ENCODE results near the gene ZNF283.

ZNF283 gene

GRCh38 chr19:43780706-43781525, 46.2 kb upstream of the ZNF283 start, which contains the start of gene KCNN4:
TSS of gene KCNN4 (minus strand) at chr19:43780973. CDS start at chr19:43780861, 112 bp downstream.
- no peak within 1 kb of the TSS for H3K9ac ChIP-seq
- no peak within 1 kb of the TSS for H2AFZ ChIP-seq
- H3K79me2 ChIP-seq: no peaks in the 10 kb centered on the region
- H3K4me1 ChIP-seq: no peaks in the 10 kb centered on the region
- H3K4me3 ChIP-seq (ENCODE audit: low read depth, low read length): no peak within 1 kb of the TSS
- no peaks in the 10 kb centered on the region for H3K36me3 ChIP-seq (ENCODE audit: control insufficient read depth, insufficient read depth, low read length)
- no peak for TF ChIP-seq CTCF (IDR thresholded peaks at IDR 0.05)
- no peaks in the 10 kb centered on the region for H3K27me3 ChIP-seq (ENCODE audit: control insufficient read depth, insufficient read depth, low read length)
- H3K4me2 ChIP-seq (ENCODE audit: low read length): no peak within 1 kb of the TSS
- H3K27ac ChIP-seq: no peak within 1 kb of the TSS
- no peaks in the 10 kb centered on the region for H3K9me3 ChIP-seq (ENCODE audit: control insufficient read depth, low read length)

DNA sequence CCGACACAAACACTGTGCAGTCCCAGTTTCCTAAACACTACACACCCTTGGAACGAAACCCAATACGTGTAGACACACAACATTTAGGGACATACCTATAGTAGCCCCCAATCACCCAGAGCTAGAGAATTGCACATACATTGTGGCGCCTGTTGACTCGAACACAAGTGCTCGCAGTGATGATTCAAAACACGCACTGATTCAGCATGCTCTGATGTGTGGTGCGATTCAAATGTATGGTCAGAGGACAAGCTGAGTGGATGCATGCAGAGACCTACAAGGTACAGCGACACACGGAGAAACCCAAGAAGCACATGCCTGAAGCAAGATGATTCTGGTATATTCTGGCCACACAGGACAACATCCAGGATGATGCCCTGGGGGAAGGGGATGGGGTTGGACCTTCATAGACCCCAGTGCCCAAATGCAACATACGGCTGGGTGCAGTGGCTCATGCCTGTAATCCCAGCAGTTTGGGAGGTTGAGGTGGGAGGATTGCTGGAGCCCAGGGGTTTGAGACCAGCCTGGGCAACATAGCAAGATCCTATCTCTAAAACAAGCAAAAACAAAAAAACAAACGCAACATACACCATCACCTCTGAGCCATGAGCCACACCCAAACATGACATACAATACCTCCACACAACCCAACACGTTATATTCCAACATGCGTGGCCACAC, 45.4 kb upstream of the ZNF283 start:
- Histone ChIP-seq H3K4me1 (no peaks in the 10 kb centered on the region), H3K36me3 (ENCODE audit: control insufficient read depth, insufficient read depth, low read length) (no peaks in the 10 kb centered on the region), H3K27ac (no peak overlapping the region), H3K79me2 (no peaks in the 10 kb centered on the region), H3K9me3 (ENCODE audit: control insufficient read depth, low read length) (no peaks in the 10 kb centered on the region), H3K4me2 (ENCODE audit: low read length) (no peak overlapping the region), H3K9ac (no peak overlapping the region), H3K27me3 (ENCODE audit: control insufficient read depth, insufficient read depth, low read length) (no peaks in the 10 kb centered on the region), H3K4me3 (ENCODE audit: low read depth, low read length) (no peak overlapping the region), H2AFZ (no peak overlapping the region)
- no peak for TF ChIP-seq CTCF (IDR thresholded peaks at IDR 0.05)

DNA sequence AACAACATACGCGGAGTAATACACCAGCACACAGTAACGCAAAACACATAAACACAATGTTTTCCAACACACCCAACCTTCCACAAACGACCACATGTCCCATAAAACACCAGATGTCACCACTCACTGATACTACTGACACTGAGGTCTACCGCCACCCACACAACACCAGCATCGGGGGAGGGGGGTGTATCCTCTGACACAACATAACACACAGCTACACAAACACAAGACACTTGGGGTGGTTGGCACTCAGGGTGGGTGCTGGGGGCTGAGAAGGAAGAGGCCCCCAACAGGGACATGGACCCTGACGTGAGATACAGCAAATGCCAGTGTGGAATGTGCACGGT, 44.8 kb upstream of the ZNF283 start:
- Histone ChIP-seq H3K79me2 (no peaks in the 10 kb centered on the region), H3K4me2 (ENCODE audit: low read length) (no peak overlapping the region), H3K9me3 (ENCODE audit: control insufficient read depth, low read length) (no peaks in the 10 kb centered on the region), H3K27ac (no peak overlapping the region), H3K4me3 (ENCODE audit: low read depth, low read length) (no peak overlapping the region), H3K36me3 (ENCODE audit: control insufficient read depth, insufficient read depth, low read length) (no peaks in the 10 kb centered on the region), H3K27me3 (ENCODE audit: control insufficient read depth, insufficient read depth, low read length) (no peaks in the 10 kb centered on the region), H3K9ac (no peak overlapping the region), H2AFZ (no peak overlapping the region), H3K4me1 (no peaks in the 10 kb centered on the region)
- no peak for TF ChIP-seq CTCF (IDR thresholded peaks at IDR 0.05)

GRCh38 chr19:43782689-43783231, 44.4 kb upstream of the ZNF283 start:
- Histone ChIP-seq H3K4me3 (ENCODE audit: low read depth, low read length) (no peak overlapping the region), H3K27me3 (ENCODE audit: control insufficient read depth, insufficient read depth, low read length) (no peaks in the 10 kb centered on the region), H3K4me1 (no peaks in the 10 kb centered on the region), H3K9ac (no peak overlapping the region), H3K9me3 (ENCODE audit: control insufficient read depth, low read length) (no peaks in the 10 kb centered on the region), H3K27ac (no peak overlapping the region), H3K36me3 (ENCODE audit: control insufficient read depth, insufficient read depth, low read length) (no peaks in the 10 kb centered on the region), H2AFZ (no peak overlapping the region), H3K79me2 (no peaks in the 10 kb centered on the region), H3K4me2 (ENCODE audit: low read length) (no peak overlapping the region)
- no peak for TF ChIP-seq CTCF (IDR thresholded peaks at IDR 0.05)
